IMR-90 (cell line): ENCODE measurements around the gene BEGAIN. TPM values are rescaled to one million over a fixed set of nuclear protein-coding genes. Genes with fewer than 3 reads are reported as not detected.

Source experiments
- ATAC-seq: fragments of 200-7000 bp; cut with Tn5 transposase; 2 replicates; pipeline ENCODE4 v1.9.1; 2020; ENCODE audit warnings: low read depth, mild to moderate bottlenecking, moderate library complexity
- BruUV-seq: library from RNA; stranded (reverse); fragments of 400-500 nt; replicated peaks from 2 replicates; lab custom pipeline; 2021; lab: Mats Ljungman, UMichigan
- CTCF ChIA-PET: fragments of 300-600 bp; formaldehyde crosslinking; extraction: SDS; loops from one replicate; lab custom pipeline; 2021; ENCODE audit warnings: antibody characterized with exemption; lab: Yijun Ruan, JAX
- POLR2A ChIA-PET: fragments of 300-600 bp; sonication (Branson Sonifier 250); formaldehyde crosslinking; loops from one replicate; lab custom pipeline; 2022; ENCODE audit warnings: antibody characterized with exemption; ENCODE audit not compliant: unreplicated experiment; lab: Charles Lee
- DNase-seq: peaks from one replicate; pipeline ENCODE4 v3.0.0; 2013
- H2AFZ ChIP-seq: replicated peaks from 2 replicates; pipeline ENCODE3; 2013; ENCODE audit warnings: low read length, mild to moderate bottlenecking; ENCODE audit not compliant: poor library complexity
- H2AK5ac ChIP-seq: 2 replicates; pipeline ENCODE4 v1.6.1; 2013; ENCODE audit warnings: low read depth, low read length, inconsistent platforms
- H2AK9ac ChIP-seq: replicated peaks from 2 replicates; pipeline ENCODE3; 2013; ENCODE audit warnings: mild to moderate bottlenecking, low read depth, low read length, moderate library complexity; ENCODE audit not compliant: poor library complexity
- H2BK120ac ChIP-seq: 2 replicates; pipeline ENCODE4 v1.6.1; 2013; ENCODE audit warnings: low read depth, low read length, inconsistent platforms
- H2BK15ac ChIP-seq: 3 replicates; pipeline ENCODE4 v1.6.1; 2013; ENCODE audit warnings: low read depth, low read length, inconsistent platforms
- H2BK20ac ChIP-seq: 2 replicates; pipeline ENCODE4 v1.6.1; 2013; ENCODE audit warnings: low read depth, mild to moderate bottlenecking, inconsistent platforms, low read length, moderate library complexity
- H2BK5ac ChIP-seq: 2 replicates; pipeline ENCODE4 v1.6.1; 2013; ENCODE audit warnings: mild to moderate bottlenecking, low read depth, low read length, inconsistent platforms; ENCODE audit not compliant: poor library complexity, severe bottlenecking
- H3K14ac ChIP-seq: replicated peaks from 2 replicates; pipeline ENCODE4 v1.6.1; 2013; ENCODE audit warnings: low read depth, low read length, inconsistent platforms
- H3K18ac ChIP-seq: 2 replicates; pipeline ENCODE4 v1.6.1; 2013; ENCODE audit warnings: low read depth, low read length, control low read depth
- H3K23ac ChIP-seq: 2 replicates; pipeline ENCODE4 v1.6.1; 2013; ENCODE audit warnings: low read depth, low read length, inconsistent platforms
- H3K27ac ChIP-seq: 2 replicates; pipeline ENCODE4 v1.5.1; 2013; ENCODE audit warnings: mild to moderate bottlenecking, control low read depth, low read length; ENCODE audit not compliant: insufficient read depth
- H3K27me3 ChIP-seq: 2 replicates; pipeline ENCODE4 v1.6.1; 2013; ENCODE audit warnings: low read length; ENCODE audit not compliant: control insufficient read depth, insufficient read depth
- H3K36me3 ChIP-seq: 2 replicates; pipeline ENCODE4 v1.6.1; 2013; ENCODE audit warnings: low read length, mixed read lengths; ENCODE audit not compliant: control insufficient read depth, insufficient read depth
- H3K4ac ChIP-seq: 2 replicates; pipeline ENCODE4 v1.6.1; 2013; ENCODE audit warnings: low read depth, low read length, inconsistent platforms
- H3K4me1 ChIP-seq: 2 replicates; pipeline ENCODE4 v1.6.1; 2013; ENCODE audit warnings: low read length, mixed read lengths; ENCODE audit not compliant: control insufficient read depth, insufficient read depth
- H3K4me2 ChIP-seq: 2 replicates; pipeline ENCODE4 v1.6.1; 2013; ENCODE audit warnings: low read depth, mild to moderate bottlenecking, control low read depth, low read length, moderate library complexity
- H3K4me3 ChIP-seq: 2 replicates; pipeline ENCODE4 v1.5.1; 2013; ENCODE audit warnings: low read depth, mild to moderate bottlenecking, control low read depth, low read length, moderate library complexity; ENCODE audit not compliant: insufficient read depth
- H3K56ac ChIP-seq: 2 replicates; pipeline ENCODE4 v1.6.1; 2013; ENCODE audit warnings: low read length, inconsistent platforms; ENCODE audit not compliant: insufficient read depth; ENCODE audit errors: extremely low read depth
- H3K79me1 ChIP-seq, 2 experiments: 2 replicates each; pipeline ENCODE4 v1.6.1; 2013; ENCODE audit warnings: low read length in 2 of 2, inconsistent platforms in 1 of 2, low read depth in 1 of 2
- H3K9ac ChIP-seq: 2 replicates; pipeline ENCODE4 v1.6.1; 2013; ENCODE audit warnings: low read depth, low read length, control low read depth
- H3K9me1 ChIP-seq: 2 replicates; pipeline ENCODE4 v1.6.1; 2013; ENCODE audit warnings: low read length, inconsistent platforms; ENCODE audit not compliant: insufficient read depth
- H3K9me3 ChIP-seq: 2 replicates; pipeline ENCODE4 v1.6.1; 2013; ENCODE audit warnings: low read length; ENCODE audit not compliant: control insufficient read depth, insufficient read depth
- H4K20me1 ChIP-seq: 2 replicates; pipeline ENCODE4 v1.6.1; 2013; ENCODE audit warnings: low read length, inconsistent platforms; ENCODE audit not compliant: insufficient read depth
- H4K5ac ChIP-seq: 2 replicates; pipeline ENCODE4 v1.6.1; 2013; ENCODE audit warnings: mild to moderate bottlenecking, low read depth, low read length, control low read depth
- H4K8ac ChIP-seq, 2 experiments: 2 replicates each; pipeline ENCODE4 v1.6.1; 2013; ENCODE audit warnings: low read depth in 2 of 2, low read length in 2 of 2, control low read depth in 1 of 2, inconsistent platforms in 1 of 2
- H4K91ac ChIP-seq: 2 replicates; pipeline ENCODE4 v1.6.1; 2013; ENCODE audit warnings: low read depth, low read length, inconsistent platforms; ENCODE audit not compliant: insufficient read depth
- CEBPB ChIP-seq: IDR thresholded peaks from 2 replicates; pipeline ENCODE4 v1.6.1; 2012; ENCODE audit warnings: low read depth, low read length, improper control_type of control experiment
- CHD1 ChIP-seq: IDR thresholded peaks from 2 replicates; pipeline ENCODE4 v1.6.1; 2012; ENCODE audit warnings: low read depth, low read length, improper control_type of control experiment
- FOS ChIP-seq: fragments of 150-350 bp; IDR thresholded peaks from 2 replicates; pipeline ENCODE4 v1.6.1; 2016; ENCODE audit warnings: low read depth, low read length
- MAZ ChIP-seq: IDR thresholded peaks from 2 replicates; pipeline ENCODE4 v1.6.1; 2012; ENCODE audit warnings: low read depth, mild to moderate bottlenecking, low read length, improper control_type of control experiment, moderate library complexity, borderline replicate concordance
- POLR2A ChIP-seq: IDR thresholded peaks from 2 replicates; pipeline ENCODE4 v1.6.1; 2012; ENCODE audit warnings: mild to moderate bottlenecking, low read depth, low read length
- RFX5 ChIP-seq: IDR thresholded peaks from 2 replicates; pipeline ENCODE4 v1.8.0; 2012; ENCODE audit warnings: low read depth, mild to moderate bottlenecking, low read length, moderate library complexity
- SMC3 ChIP-seq: fragments of 150-350 bp; IDR thresholded peaks from 2 replicates; pipeline ENCODE4 v1.6.1; 2016; ENCODE audit warnings: low read depth, mild to moderate bottlenecking, antibody characterized with exemption, low read length, moderate library complexity
- WGBS, 2 experiments: methylation state at CpG; one replicate each; pipeline versions ENCODE4 v1.1.5 to v1.1.7; 2013; ENCODE audit warnings: missing lambda C conversion rate in 2 of 2; ENCODE audit not compliant: insufficient read length in 1 of 2; ENCODE audit errors: extremely low coverage in 2 of 2; 5-methylcytosine and 5-hydroxymethylcytosine counted together
- dilution Hi-C: fragments of 300-500 bp; cut with HindIII; formaldehyde crosslinking; loops from one replicate; pipeline ENCODE4 v1.14.3; 2018; ENCODE audit warnings: low sequenced_read_pairs; ENCODE audit not compliant: unreplicated experiment
- in situ Hi-C: fragments of 300-500 bp; cut with MboI; formaldehyde crosslinking; loops from 3 replicates; pipeline ENCODE4 v1.14.3; 2019; ENCODE audit warnings: low sequenced_read_pairs, inconsistent platforms, mixed read lengths
- intact Hi-C: fragments of 100-400 bp; cut with micrococcal nuclease; formaldehyde crosslinking; loops from 2 replicates; pipeline ENCODE4 v1.10.0; 2022
- polyA plus RNA-seq, 3 experiments: library from polyadenylated mRNA; depleted of rRNA; stranded (reverse); fragments of >200 nt; gene quantifications; 2 replicates each; pipeline ENCODE4 v1.2.3, GENCODE V29; 2012; ENCODE audit warnings: low replicate concordance in 1 of 3
- total RNA-seq: library from RNA; depleted of rRNA; stranded (reverse); fragments of >200 nt; gene quantifications from 2 replicates; pipeline ENCODE4 v1.2.3, GENCODE V29; 2012
- TF ChIP-seq, protein P1 (sequence below): conservative IDR thresholded peaks from 2 replicates; pipeline ENCODE4 v1.5.1; 2012; ENCODE audit warnings: mild to moderate bottlenecking, low read depth, low read length, improper control_type of control experiment

The BEGAIN gene
- total and polyA plus RNA-seq, 2 of the 4 experiments (the other 2 are of a cell fraction), result 0.18 to 0.99 TPM

DNA sequence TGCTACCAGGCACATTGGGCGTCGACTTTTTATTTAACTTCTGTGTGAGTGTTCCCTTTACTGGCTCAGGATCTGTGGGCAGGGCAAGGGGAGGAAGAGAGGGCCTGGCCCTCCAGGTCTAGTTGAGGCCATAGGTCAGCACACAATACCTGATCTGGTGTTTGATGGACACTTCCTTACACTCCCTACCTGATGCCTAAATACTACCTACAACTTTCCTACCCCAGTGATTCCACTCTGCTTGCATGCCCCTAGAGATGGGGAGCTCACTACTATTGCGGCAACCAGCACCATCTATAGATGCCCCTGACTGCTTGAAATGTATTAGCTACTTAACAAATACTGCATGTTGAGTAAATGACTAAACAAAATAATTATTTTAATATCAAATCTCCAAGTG, 20.8 kb upstream of the BEGAIN start:
- H4K5ac ChIP-seq, result no peak overlapping the region
- H3K9me1 ChIP-seq, result no peaks in the 10 kb centered on the region
- H3K4me3 ChIP-seq, result no peak overlapping the region
- dilution Hi-C loops, result no loop called here
- no peak overlapping the region for H3K56ac ChIP-seq
- no peak overlapping the region for H3K9ac ChIP-seq
- ChIA-PET POLR2A (no interaction called here), CTCF (no interaction called here)
- H3K18ac ChIP-seq, result no peak overlapping the region
- H3K79me1 ChIP-seq, result no peaks in the 10 kb centered on the region
- H3K14ac ChIP-seq, result no peak overlapping the region
- TF ChIP-seq FOS (no peak), SMC3 (no peak), RFX5 (no peak), CHD1 (no peak), MAZ (no peak), POLR2A (no peak), CEBPB (no peak)
- TF ChIP-seq, protein P1, sequence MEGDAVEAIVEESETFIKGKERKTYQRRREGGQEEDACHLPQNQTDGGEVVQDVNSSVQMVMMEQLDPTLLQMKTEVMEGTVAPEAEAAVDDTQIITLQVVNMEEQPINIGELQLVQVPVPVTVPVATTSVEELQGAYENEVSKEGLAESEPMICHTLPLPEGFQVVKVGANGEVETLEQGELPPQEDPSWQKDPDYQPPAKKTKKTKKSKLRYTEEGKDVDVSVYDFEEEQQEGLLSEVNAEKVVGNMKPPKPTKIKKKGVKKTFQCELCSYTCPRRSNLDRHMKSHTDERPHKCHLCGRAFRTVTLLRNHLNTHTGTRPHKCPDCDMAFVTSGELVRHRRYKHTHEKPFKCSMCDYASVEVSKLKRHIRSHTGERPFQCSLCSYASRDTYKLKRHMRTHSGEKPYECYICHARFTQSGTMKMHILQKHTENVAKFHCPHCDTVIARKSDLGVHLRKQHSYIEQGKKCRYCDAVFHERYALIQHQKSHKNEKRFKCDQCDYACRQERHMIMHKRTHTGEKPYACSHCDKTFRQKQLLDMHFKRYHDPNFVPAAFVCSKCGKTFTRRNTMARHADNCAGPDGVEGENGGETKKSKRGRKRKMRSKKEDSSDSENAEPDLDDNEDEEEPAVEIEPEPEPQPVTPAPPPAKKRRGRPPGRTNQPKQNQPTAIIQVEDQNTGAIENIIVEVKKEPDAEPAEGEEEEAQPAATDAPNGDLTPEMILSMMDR, result no peak
- no peak overlapping the region for H2AK5ac ChIP-seq
- ATAC-seq (no peak), DNase-seq (no peak)
- H3K4me2 ChIP-seq, result no peak overlapping the region
- no peaks in the 10 kb centered on the region for H3K36me3 ChIP-seq
- no peak overlapping the region for H3K27ac ChIP-seq
- no peak overlapping the region for H2BK20ac ChIP-seq
- H2BK15ac ChIP-seq, result no peak overlapping the region
- H2AK9ac ChIP-seq, result no peak overlapping the region
- H4K20me1 ChIP-seq, result no peaks in the 10 kb centered on the region
- WGBS, 2 experiments, result 100% methylated on average over 2 of the region's 3 CpGs; no CpG with 5 or more reads in 1 of the 2 experiments
- H3K9me3 ChIP-seq, result no peaks in the 10 kb centered on the region
- no peak overlapping the region for H2BK5ac ChIP-seq
- intact Hi-C loops, result no loop called here
- H3K4ac ChIP-seq, result no peak overlapping the region
- no peak overlapping the region for H2BK120ac ChIP-seq
- no TSS peak for BruUV-seq
- no peak overlapping the region for H4K8ac ChIP-seq
- no peak overlapping the region for H4K91ac ChIP-seq
- no peak overlapping the region for H3K23ac ChIP-seq
- no peak overlapping the region for H2AFZ ChIP-seq
- H3K27me3 ChIP-seq, result peaks cover 19% of the 10 kb centered on the region; the same call in 1 of the 2 replicates
- in situ Hi-C loops, result no loop called here
- H3K4me1 ChIP-seq, result no peaks in the 10 kb centered on the region
